Epithelial cell of esophagus (primary cell): ENCODE data around the gene SP140.

Source experiments
- DNase-seq: peaks from one replicate; pipeline ENCODE4 v3.0.0; 2010; ENCODE audit warnings: low read depth
- H3K4me3 ChIP-seq: 2 replicates; pipeline ENCODE4 v1.5.1; 2011; ENCODE audit warnings: mild to moderate bottlenecking, low read length, control low read depth
- CTCF ChIP-seq: IDR thresholded peaks from 2 replicates; pipeline ENCODE4 v1.5.1; 2011; ENCODE audit warnings: low read depth, mild to moderate bottlenecking, low read length, control low read depth, inconsistent platforms; ENCODE audit not compliant: insufficient read depth; ENCODE audit errors: missing control alignments

The SP140 gene

GRCh38 chr2:230326453-230327417 is 101.2 kb downstream of the SP140 start, which contains the start of gene SP140L:
TSS of gene SP140L (plus strand) at chr2:230327193. CDS start at chr2:230327270, 77 bp downstream.
- H3K4me3 ChIP-seq: peak within 1 kb of the TSS; percentile 47
- no peak for TF ChIP-seq CTCF
- DNase-seq: peak; percentile 77

- H3K4me3 ChIP-seq: peak overlapping the region; percentile 47
- DNase-seq: peak; percentile 41
- TF ChIP-seq CTCF: no peak
These were observed 102.0 kb downstream of the SP140 start for GRCh38 chr2:230327418-230328154.

- no peak for TF ChIP-seq CTCF
- H3K4me3 ChIP-seq: no peak overlapping the region
- DNase-seq: no peak
These were observed 102.6 kb downstream of the SP140 start for GRCh38 chr2:230328155-230328458.

- no peak for TF ChIP-seq CTCF
- H3K4me3 ChIP-seq: no peak overlapping the region
- no peak for DNase-seq
These were observed 104.5 kb downstream of the SP140 start for GRCh38 chr2:230329946-230330605.

GRCh38 chr2:230330725-230331124 is 105.2 kb downstream of the SP140 start:
- no peak for DNase-seq
- no peak overlapping the region for H3K4me3 ChIP-seq
- no peak for TF ChIP-seq CTCF

- no peak for DNase-seq
- TF ChIP-seq CTCF: no peak
- H3K4me3 ChIP-seq: no peak overlapping the region
These were observed 109.9 kb downstream of the SP140 start for GRCh38 chr2:230335461-230335863.
